ENCODE data around the gene CEBPZOS. TPM values are rescaled to one million over a fixed set of nuclear protein-coding genes. Genes with fewer than 3 reads are reported as not detected.

CEBPZOS gene
- total and polyA plus RNA-seq, 9 of the 15 experiments (the other 6 are each of a cell fraction or from before 2014, with no cell fraction given) = 21.7 to 64.8 (median 46.7) TPM

GRCh38 chr2:37167636-37168180 is 28.6 kb upstream of the CEBPZOS start (continued):
- no peak for TF ChIP-seq CBX8 (IDR thresholded peaks at IDR 0.05; ENCODE audit: borderline replicate concordance, extremely low read depth, low read depth, low read length, poor library complexity, severe bottlenecking)
- TF ChIP-seq ZFP1 (CRISPR knock-in tag; IDR thresholded peaks at IDR 0.05) = no peak

- ATAC-seq (peak; percentile 99), DNase-seq (ENCODE audit: extremely low read depth in 1 of 4, low spot score in 3 of 4) (peak; percentile 61 to 74 (median 64)), FAIRE-seq (peak; percentile 81)
- in situ Hi-C loops (cut with MboI) (no loop called here), intact Hi-C loops (cut with micrococcal nuclease) (loop anchor here (5.0 to 10.0 kb wide), 4 partner anchors 114 to 706 kb away; no protein-coding TSS in a partner anchor)
- H2AFZ ChIP-seq (ENCODE audit: low read depth, low read length) = 0 out of 2 replicates have a peak overlapping the region, but pooled peaks have one; percentile 7
- POLR2A ChIA-PET = interaction anchor here (1.2 kb wide), 1 partner anchor 28 kb away, joined by 3 read pairs; the partner anchor contains the start of gene CEBPZOS
- no peaks in the 10 kb centered on the region for H3K4me1 ChIP-seq (replicated peaks in 1 of 2; ENCODE audit: control insufficient read depth in 2 of 2, insufficient read depth in 2 of 2, low read length in 2 of 2)
- peaks cover 8% of the 10 kb centered on the region for H3K9me3 ChIP-seq (replicated peaks; ENCODE audit: control insufficient read depth, insufficient read depth, low read depth, low read length)
- no peaks in the 10 kb centered on the region for H3K27me3 ChIP-seq (ENCODE audit: control insufficient read depth in 2 of 2, insufficient read depth in 2 of 2, low read length in 2 of 2)
- no peak overlapping the region for H3K4me2 ChIP-seq (ENCODE audit: insufficient read depth, low read length)
- 0 out of 4 replicates have a peak overlapping the region, but pooled peaks of 1 of the 2 experiments have one; percentile 12 for H3K9ac ChIP-seq (ENCODE audit: insufficient read depth in 1 of 2, low read depth in 2 of 2, low read length in 2 of 2)
- no peak overlapping the region for H3K27ac ChIP-seq (ENCODE audit: extremely low read depth, low read depth, low read length)
- no TSS peak for BruUV-seq (replicated peaks)
- H4K20me1 ChIP-seq (replicated peaks; ENCODE audit: control insufficient read depth, insufficient read depth, low read length) = no peaks in the 10 kb centered on the region
- no peaks in the 10 kb centered on the region for H3K36me3 ChIP-seq (ENCODE audit: control insufficient read depth, insufficient read depth, low read length)
- no peaks in the 10 kb centered on the region for H3K79me2 ChIP-seq (ENCODE audit: control insufficient read depth, insufficient read depth, low read length)
- H3K9me1 ChIP-seq (ENCODE audit: control insufficient read depth, insufficient read depth, low read length) = no peaks in the 10 kb centered on the region
- 26% methylated on average over 17 of the region's 17 CpGs for WGBS (ENCODE audit: insufficient coverage, low coverage, missing lambda C conversion rate)
- CTCF ChIA-PET (ENCODE audit: low intra/inter-chr PET ratio) = no interaction called here
- H3K4me3 ChIP-seq = no peak overlapping the region
- no peak for TF ChIP-seq CLOCK (CRISPR knock-in tag; IDR thresholded peaks at IDR 0.05; ENCODE audit: borderline replicate concordance)
- TF ChIP-seq IRF9 (tag; IDR thresholded peaks at IDR 0.05) = peak; percentile 60; the same call in 1 of the 2 replicates
- TF ChIP-seq CBFB (CRISPR knock-in tag; IDR thresholded peaks at IDR 0.05) = no peak
- TF ChIP-seq ZNF121 (CRISPR knock-in tag; conservative IDR thresholded peaks at IDR 0.05) = 0 out of 2 replicates have a peak, but pooled peaks have one; percentile 8
Observed at GRCh38 chr2:37168217-37168981, 27.9 kb upstream of the CEBPZOS start.
